Natural killer cell (primary cell): ENCODE data around the gene PTPRS. TPM values are rescaled to one million over a fixed set of nuclear protein-coding genes. Genes with fewer than 3 reads are reported as not detected.

Experiments used
- ATAC-seq, 3 donors: fragments of 150-1000 bp in 2 of 3; fragments of 200-7000 bp in 1 of 3; cut with Tn5 transposase; 1 replicate in 1 of 3; 2 replicates in 2 of 3; pipeline ENCODE4 v1.10.0; 2021; ENCODE audit warnings: mild to moderate bottlenecking in 2 of 3, moderate library complexity in 2 of 3
- DNase-seq, 2 donors: peaks; one replicate each; pipeline versions ENCODE4 v3.0.0 to v3.0.0-alpha.2; 2013 to 2021; ENCODE audit warnings: mixed read lengths in 1 of 2
- H3K27ac ChIP-seq: one replicate; pipeline ENCODE4 v1.5.1; 2013; ENCODE audit warnings: mild to moderate bottlenecking, low read length
- H3K27me3 ChIP-seq: one replicate; pipeline ENCODE4 v1.6.1; 2013; ENCODE audit warnings: low read length; ENCODE audit not compliant: control insufficient read depth, insufficient read depth
- H3K36me3 ChIP-seq: one replicate; pipeline ENCODE4 v1.6.1; 2013; ENCODE audit warnings: low read length; ENCODE audit not compliant: control insufficient read depth, insufficient read depth
- H3K4me1 ChIP-seq: one replicate; pipeline ENCODE4 v1.6.1; 2013; ENCODE audit warnings: low read length; ENCODE audit not compliant: control insufficient read depth, insufficient read depth
- H3K4me3 ChIP-seq: one replicate; pipeline ENCODE4 v1.5.1; 2013; ENCODE audit warnings: low read length
- H3K9me3 ChIP-seq: one replicate; pipeline ENCODE4 v1.6.1; 2013; ENCODE audit warnings: low read length; ENCODE audit not compliant: control insufficient read depth, insufficient read depth
- H3K27ac Mint-ChIP-seq, 2 donors: one replicate each; pipeline ENCODE4 v1.8.0; 2022; ENCODE audit warnings: mild to moderate bottlenecking in 2 of 2, mixed read lengths in 2 of 2, moderate library complexity in 1 of 2
- H3K27me3 Mint-ChIP-seq, 2 donors: one replicate each; pipeline ENCODE4 v1.8.0; 2022; ENCODE audit warnings: low read depth in 2 of 2, mixed read lengths in 2 of 2
- H3K36me3 Mint-ChIP-seq: one replicate; pipeline ENCODE4 v1.8.0; 2022; ENCODE audit warnings: mixed read lengths
- H3K4me1 Mint-ChIP-seq, 2 donors: one replicate each; pipeline ENCODE4 v1.8.0; 2022; ENCODE audit warnings: mixed read lengths in 2 of 2
- H3K4me3 Mint-ChIP-seq: one replicate; pipeline ENCODE4 v1.8.0; 2022; ENCODE audit warnings: mild to moderate bottlenecking, moderate library complexity, mixed read lengths
- H3K9me3 Mint-ChIP-seq, 2 donors: one replicate each; pipeline ENCODE4 v1.8.0; 2022; ENCODE audit warnings: mixed read lengths in 2 of 2
- WGBS: methylation state at CpG from one replicate; pipeline ENCODE4 v1.1.7; 2013; ENCODE audit warnings: missing lambda C conversion rate; ENCODE audit not compliant: insufficient coverage; 5-methylcytosine and 5-hydroxymethylcytosine counted together
- intact Hi-C: fragments of 100-400 bp; cut with micrococcal nuclease; formaldehyde crosslinking; loops from one replicate; pipeline ENCODE4 v1.14.2; 2022
- total RNA-seq, 4 donors: library from RNA; stranded (reverse); fragments of 120-200 nt in 1 of 4; gene quantifications; one replicate each; pipeline versions ENCODE4 v1.2.3 to v1.2.4, GENCODE V29; 2013 to 2022
- TF ChIP-seq, protein P1 (sequence below): fragments of 200-600 bp; IDR thresholded peaks from one replicate; pipeline ENCODE4 v1.8.0; 2022; ENCODE audit warnings: antibody characterized with exemption

The PTPRS gene
- total RNA-seq, 3 donors from 2014 or later (not counting 1 experiment from before 2014, with no cell fraction given), result 0.47 to 0.73 (median 0.61) TPM

DNA sequence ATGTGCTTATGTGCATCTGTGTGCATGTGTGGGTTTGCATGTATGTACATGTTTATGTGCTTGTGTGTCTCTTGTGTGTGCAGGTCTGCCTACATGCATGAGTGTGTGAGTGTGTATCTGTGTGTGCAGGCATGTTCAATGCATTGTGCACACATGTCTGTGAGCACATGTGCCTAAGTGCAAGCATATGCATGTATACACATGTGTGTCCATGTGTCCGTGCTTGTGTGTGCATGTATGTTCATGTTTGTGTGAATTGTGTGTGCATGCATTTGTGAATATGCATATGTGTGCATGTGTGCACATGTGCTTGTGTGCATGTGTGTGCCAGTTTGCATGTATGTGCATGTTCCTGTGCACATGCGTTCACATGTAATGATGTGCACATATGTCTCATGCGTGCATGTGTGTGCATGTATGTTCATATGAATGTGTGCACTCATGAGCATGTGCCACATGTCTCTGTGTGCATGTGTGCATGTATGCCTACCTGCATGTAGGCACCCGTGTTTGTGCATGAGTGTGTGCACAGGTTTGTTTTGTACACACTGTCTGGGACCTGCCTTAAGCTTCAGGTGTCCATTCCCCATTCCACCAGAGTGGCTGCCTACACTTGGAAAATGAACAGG lies 32.1 kb upstream of the PTPRS start:
- TF ChIP-seq, protein P1, sequence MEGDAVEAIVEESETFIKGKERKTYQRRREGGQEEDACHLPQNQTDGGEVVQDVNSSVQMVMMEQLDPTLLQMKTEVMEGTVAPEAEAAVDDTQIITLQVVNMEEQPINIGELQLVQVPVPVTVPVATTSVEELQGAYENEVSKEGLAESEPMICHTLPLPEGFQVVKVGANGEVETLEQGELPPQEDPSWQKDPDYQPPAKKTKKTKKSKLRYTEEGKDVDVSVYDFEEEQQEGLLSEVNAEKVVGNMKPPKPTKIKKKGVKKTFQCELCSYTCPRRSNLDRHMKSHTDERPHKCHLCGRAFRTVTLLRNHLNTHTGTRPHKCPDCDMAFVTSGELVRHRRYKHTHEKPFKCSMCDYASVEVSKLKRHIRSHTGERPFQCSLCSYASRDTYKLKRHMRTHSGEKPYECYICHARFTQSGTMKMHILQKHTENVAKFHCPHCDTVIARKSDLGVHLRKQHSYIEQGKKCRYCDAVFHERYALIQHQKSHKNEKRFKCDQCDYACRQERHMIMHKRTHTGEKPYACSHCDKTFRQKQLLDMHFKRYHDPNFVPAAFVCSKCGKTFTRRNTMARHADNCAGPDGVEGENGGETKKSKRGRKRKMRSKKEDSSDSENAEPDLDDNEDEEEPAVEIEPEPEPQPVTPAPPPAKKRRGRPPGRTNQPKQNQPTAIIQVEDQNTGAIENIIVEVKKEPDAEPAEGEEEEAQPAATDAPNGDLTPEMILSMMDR, result no peak
- H3K27ac Mint-ChIP-seq, result no peak overlapping the region
- Histone ChIP-seq H3K4me1 (no peaks in the 10 kb centered on the region), H3K36me3 (no peaks in the 10 kb centered on the region), H3K9me3 (no peaks in the 10 kb centered on the region), H3K27me3 (no peaks in the 10 kb centered on the region), H3K4me3 (no peak overlapping the region), H3K27ac (no peak overlapping the region)
- intact Hi-C loops, result no loop called here
- no peaks in the 10 kb centered on the region for H3K9me3 Mint-ChIP-seq
- H3K4me3 Mint-ChIP-seq, result no peak overlapping the region
- no peak for ATAC-seq
- no peaks in the 10 kb centered on the region for H3K36me3 Mint-ChIP-seq
- H3K4me1 Mint-ChIP-seq, result no peaks in the 10 kb centered on the region
- peaks cover 0 to 9% of the 10 kb centered on the region in 2 donors for H3K27me3 Mint-ChIP-seq
- no peak for DNase-seq
- 83% methylated on average over 4 of the region's 4 CpGs for WGBS

DNA sequence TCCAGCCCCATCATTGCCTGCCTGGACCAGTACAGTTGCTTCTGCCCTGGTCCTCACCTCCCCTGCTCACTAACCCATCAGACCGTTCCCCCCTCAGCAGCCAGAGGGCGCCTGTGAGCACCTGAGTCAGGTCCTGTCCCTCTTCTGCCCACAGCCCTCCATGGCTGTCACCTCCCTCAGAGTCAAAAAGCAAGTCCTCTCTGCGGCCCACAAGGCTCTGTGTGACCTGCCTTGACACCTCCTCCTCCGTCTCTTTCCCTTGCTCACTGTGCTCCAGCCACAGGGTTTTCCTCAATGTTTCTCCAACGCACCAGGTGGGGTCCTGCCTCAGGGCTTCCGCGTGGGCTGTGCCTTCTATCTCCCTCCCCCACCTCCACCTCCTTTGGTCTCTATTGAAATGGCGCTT lies 29.4 kb upstream of the PTPRS start:
- Mint-ChIP-seq H3K4me3 (no peak overlapping the region), H3K27ac (no peak overlapping the region), H3K4me1 (no peaks in the 10 kb centered on the region), H3K27me3 (peaks cover 0 to 6% of the 10 kb centered on the region in 2 donors), H3K9me3 (no peaks in the 10 kb centered on the region), H3K36me3 (no peaks in the 10 kb centered on the region)
- TF ChIP-seq, protein P1, result no peak
- Histone ChIP-seq H3K4me1 (no peaks in the 10 kb centered on the region), H3K4me3 (no peak overlapping the region), H3K27me3 (no peaks in the 10 kb centered on the region), H3K27ac (no peak overlapping the region), H3K9me3 (no peaks in the 10 kb centered on the region), H3K36me3 (no peaks in the 10 kb centered on the region)
- intact Hi-C loops, result no loop called here
- ATAC-seq, result peak in 1 of 3 donors; percentile 50
- 37% methylated on average over 8 of the region's 8 CpGs for WGBS
- peak; percentile 27 to 45 for DNase-seq

DNA sequence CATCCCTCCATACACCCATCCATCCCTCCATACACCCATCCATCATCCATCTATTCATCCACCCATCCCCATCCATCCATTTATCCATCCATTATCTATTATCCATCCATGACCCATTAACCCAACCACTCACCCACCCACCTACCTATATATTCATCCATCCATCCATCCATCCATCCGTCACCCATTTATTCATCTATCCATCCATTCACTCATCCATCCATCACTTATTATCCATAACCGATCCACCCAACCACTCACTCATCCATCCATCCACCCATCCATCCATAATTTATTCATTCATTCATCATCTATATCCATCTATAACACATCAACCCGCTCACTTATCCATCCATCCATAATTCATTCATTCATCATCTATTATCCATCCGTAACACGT lies 28.7 kb upstream of the PTPRS start:
- no peaks in the 10 kb centered on the region for H3K36me3 ChIP-seq
- H3K4me3 ChIP-seq, result no peak overlapping the region
- ATAC-seq, result no peak
- Mint-ChIP-seq H3K36me3 (no peaks in the 10 kb centered on the region), H3K4me1 (no peaks in the 10 kb centered on the region), H3K27me3 (peaks cover 0 to 6% of the 10 kb centered on the region in 2 donors), H3K27ac (no peak overlapping the region), H3K9me3 (no peaks in the 10 kb centered on the region), H3K4me3 (no peak overlapping the region)
- no peak overlapping the region for H3K27ac ChIP-seq
- no peaks in the 10 kb centered on the region for H3K9me3 ChIP-seq
- intact Hi-C loops, result no loop called here
- H3K4me1 ChIP-seq, result no peaks in the 10 kb centered on the region
- TF ChIP-seq, protein P1, result no peak
- no peaks in the 10 kb centered on the region for H3K27me3 ChIP-seq
- WGBS, result 90% methylated on average over 5 of the region's 5 CpGs
- DNase-seq, result no peak
